Fibroblast of lung (primary cell): ENCODE measurements around the gene KRTAP10-12. TPM values are rescaled to one million over a fixed set of nuclear protein-coding genes. Genes with fewer than 3 reads are reported as not detected.
"Not testable (repeated sequence)": the region's sequence is repeated elsewhere in the genome, so short reads cannot be mapped to it uniquely, and the experiment has no call there.

Source experiments
- DNase-seq, 2 donors: peaks; one replicate each; pipeline versions ENCODE4 v3.0.0 to v3.0.0-alpha.2; 2010; ENCODE audit warnings: low read depth in 2 of 2
- H2AFZ ChIP-seq: 2 replicates; pipeline ENCODE4 v1.5.1; 2012; ENCODE audit warnings: low read length, control low read depth, inconsistent platforms
- H3K27ac ChIP-seq: 2 replicates; pipeline ENCODE4 v1.5.1; 2011; ENCODE audit warnings: low read length, control low read depth; ENCODE audit not compliant: insufficient read depth
- H3K27me3 ChIP-seq: 2 replicates; pipeline ENCODE4 v1.5.1; 2011; ENCODE audit warnings: mild to moderate bottlenecking, low read length; ENCODE audit not compliant: control insufficient read depth, insufficient read depth
- H3K36me3 ChIP-seq: 2 replicates; pipeline ENCODE4 v1.5.1; 2011; ENCODE audit warnings: low read length; ENCODE audit not compliant: control insufficient read depth, insufficient read depth
- H3K4me1 ChIP-seq: 2 replicates; pipeline ENCODE4 v1.5.1; 2011; ENCODE audit warnings: low read length; ENCODE audit not compliant: control insufficient read depth, insufficient read depth; ENCODE audit errors: extremely low read depth
- H3K4me2 ChIP-seq: 2 replicates; pipeline ENCODE4 v1.5.1; 2011; ENCODE audit warnings: low read length, control low read depth; ENCODE audit not compliant: insufficient read depth; ENCODE audit errors: extremely low read depth
- H3K4me3 ChIP-seq, 4 experiments: fragments of 200-600 bp in 1 of 4; sonication (generic) in 1 of 4; replicated peaks in 1 of 4; 2 replicates each; pipeline ENCODE4 v1.5.1; 2011 to 2016; ENCODE audit warnings: low read length in 4 of 4, low read depth in 3 of 4, mild to moderate bottlenecking in 3 of 4, control low read depth in 2 of 4, inconsistent platforms in 1 of 4, mixed read lengths in 1 of 4; ENCODE audit not compliant: insufficient read depth in 1 of 4; ENCODE audit errors: control extremely low read depth in 1 of 4
- H3K79me2 ChIP-seq: 2 replicates; pipeline ENCODE4 v1.5.1; 2012; ENCODE audit warnings: mild to moderate bottlenecking, low read length, inconsistent platforms; ENCODE audit not compliant: control insufficient read depth, insufficient read depth
- H3K9ac ChIP-seq: 2 replicates; pipeline ENCODE4 v1.5.1; 2011; ENCODE audit warnings: mild to moderate bottlenecking, low read length, control low read depth; ENCODE audit not compliant: insufficient read depth
- H3K9me3 ChIP-seq: 2 replicates; pipeline ENCODE4 v1.5.1; 2012; ENCODE audit warnings: low read depth, low read length; ENCODE audit not compliant: control insufficient read depth, insufficient read depth
- H4K20me1 ChIP-seq: 2 replicates; pipeline ENCODE4 v1.5.1; 2011; ENCODE audit warnings: low read length; ENCODE audit not compliant: control insufficient read depth, insufficient read depth; ENCODE audit errors: extremely low read depth
- CTCF ChIP-seq, 2 donors: IDR thresholded peaks in 1 of 2; conservative IDR thresholded peaks in 1 of 2; 1 replicate in 1 of 2; 2 replicates in 1 of 2; pipeline ENCODE4 v1.5.1; 2011 to 2012; ENCODE audit warnings: low read length in 2 of 2, control low read depth in 1 of 2, inconsistent platforms in 1 of 2, low read depth in 1 of 2, mild to moderate bottlenecking in 1 of 2
- EZH2 ChIP-seq: IDR thresholded peaks from 2 replicates; pipeline ENCODE4 v1.5.1; 2012; ENCODE audit warnings: low read length, control low read depth, mild to moderate bottlenecking; ENCODE audit errors: missing control alignments
- polyA minus RNA-seq: library from RNA; depleted of rRNA, polyadenylated mRNA; stranded (reverse); fragments of >200 nt; gene quantifications from 2 replicates; pipeline ENCODE4 v1.2.3, GENCODE V29; 2011; ENCODE audit warnings: low replicate concordance
- polyA plus RNA-seq, 2 donors: library from polyadenylated mRNA; depleted of rRNA in 1 of 2; stranded (reverse) in 1 of 2; unstranded in 1 of 2; fragments of >200 nt; gene quantifications; 2 replicates each; pipeline ENCODE4 v1.2.1, GENCODE V29; 2011 to 2012; ENCODE audit warnings: missing spikeins in 1 of 2
- total RNA-seq: library from RNA; depleted of rRNA; stranded (reverse); fragments of >200 nt; gene quantifications from 2 replicates; pipeline ENCODE4 v1.2.1, GENCODE V29; 2014

The KRTAP10-12 gene
- total RNA-seq (not detected in 2 replicates), polyA plus RNA-seq (not detected in 2 replicates), polyA minus RNA-seq (not detected in 2 replicates)
- not detected in 2 replicates for polyA plus RNA-seq (2012)

GRCh38 chr21:44697172-44697810, at the start of gene KRTAP10-12:
Gene KRTAP10-12, plus strand, starts transcription at chr21:44697172. Its CDS starts 30 bp downstream, at chr21:44697202.
- not testable (repeated sequence) for H3K36me3 ChIP-seq, H4K20me1 ChIP-seq, DNase-seq, H3K4me2 ChIP-seq, H3K4me1 ChIP-seq, H3K4me3 ChIP-seq, H3K27me3 ChIP-seq, H3K27ac ChIP-seq, H3K9ac ChIP-seq, H2AFZ ChIP-seq, H3K9me3 ChIP-seq, H3K79me2 ChIP-seq

- Histone ChIP-seq H3K27me3 (no peaks in the 10 kb centered on the region), H2AFZ (no peak overlapping the region), H4K20me1 (no peaks in the 10 kb centered on the region), H3K27ac (no peak overlapping the region), H3K4me2 (no peak overlapping the region), H3K9ac (no peak overlapping the region), H3K79me2 (no peaks in the 10 kb centered on the region), H3K36me3 (no peaks in the 10 kb centered on the region), H3K9me3 (no peaks in the 10 kb centered on the region), H3K4me3 (no peak overlapping the region), H3K4me1 (no peaks in the 10 kb centered on the region)
- DNase-seq = no peak
- no peak for TF ChIP-seq CTCF (conservative IDR thresholded peaks at IDR 0.05 in 1 of 2, IDR thresholded peaks at IDR 0.05 in 1 of 2; ENCODE audit: low read depth in 1 of 2, low read length in 2 of 2)
- no peak for TF ChIP-seq EZH2
Observed at GRCh38 chr21:44647222-44647552, 49.8 kb upstream of the KRTAP10-12 start.

- H3K9me3 ChIP-seq = no peaks in the 10 kb centered on the region
- no peaks in the 10 kb centered on the region for H3K36me3 ChIP-seq
- H3K27me3 ChIP-seq = no peaks in the 10 kb centered on the region
Observed at GRCh38 chr21:44648557-44649311, 48.2 kb upstream of the KRTAP10-12 start.

More at GRCh38 chr21:44648557-44649311, 48.2 kb upstream of the KRTAP10-12 start:
- Histone ChIP-seq H3K27ac (no peak overlapping the region), H3K4me1 (no peaks in the 10 kb centered on the region), H3K4me3 (no peak overlapping the region), H3K9ac (no peak overlapping the region), H4K20me1 (no peaks in the 10 kb centered on the region), H3K79me2 (no peaks in the 10 kb centered on the region), H3K4me2 (no peak overlapping the region), H2AFZ (no peak overlapping the region)
- DNase-seq = no peak
- no peak for TF ChIP-seq CTCF (conservative IDR thresholded peaks at IDR 0.05 in 1 of 2, IDR thresholded peaks at IDR 0.05 in 1 of 2; ENCODE audit: low read depth in 1 of 2, low read length in 2 of 2)
- no peak for TF ChIP-seq EZH2
